ENCODE data around the gene GALR3.

GRCh38 chr22:37811867-37812266, 11.3 kb upstream of the GALR3 start:
- no peak for TF ChIP-seq CTCF (conservative IDR thresholded peaks at IDR 0.05; ENCODE audit: low read length)
- no peak for TF ChIP-seq EZH2phosphoT487 (IDR thresholded peaks at IDR 0.05; ENCODE audit: borderline replicate concordance)
